HFF-Myc (cell line): ENCODE results near the gene PSD2.

Source experiments
- DNase-seq: peaks from one replicate; pipeline ENCODE4 v3.0.0-alpha.2; 2011; ENCODE audit warnings: low read depth; ENCODE audit errors: extremely low read depth
- H3K4me3 ChIP-seq: replicated peaks from 2 replicates; pipeline ENCODE4 v1.5.1; 2011; ENCODE audit warnings: low read depth, mild to moderate bottlenecking, control low read depth, low read length
- CTCF ChIP-seq: IDR thresholded peaks from 2 replicates; pipeline ENCODE4 v1.5.1; 2012; ENCODE audit warnings: mild to moderate bottlenecking, low read depth, low read length, control low read depth; ENCODE audit errors: missing control alignments

PSD2 gene

GRCh38 chr5:139752506-139753473 is 42.8 kb upstream of the PSD2 start:
- no peak for TF ChIP-seq CTCF
- no peak for DNase-seq
- no peak overlapping the region for H3K4me3 ChIP-seq

GRCh38 chr5:139755892-139756671 is 39.5 kb upstream of the PSD2 start:
- no peak for TF ChIP-seq CTCF
- H3K4me3 ChIP-seq = 0 out of 2 replicates have a peak overlapping the region, but pooled peaks have one; percentile 16
- DNase-seq = no peak

GRCh38 chr5:139756971-139757370 is 38.6 kb upstream of the PSD2 start:
- no peak for TF ChIP-seq CTCF
- DNase-seq = no peak
- no peak overlapping the region for H3K4me3 ChIP-seq

DNA sequence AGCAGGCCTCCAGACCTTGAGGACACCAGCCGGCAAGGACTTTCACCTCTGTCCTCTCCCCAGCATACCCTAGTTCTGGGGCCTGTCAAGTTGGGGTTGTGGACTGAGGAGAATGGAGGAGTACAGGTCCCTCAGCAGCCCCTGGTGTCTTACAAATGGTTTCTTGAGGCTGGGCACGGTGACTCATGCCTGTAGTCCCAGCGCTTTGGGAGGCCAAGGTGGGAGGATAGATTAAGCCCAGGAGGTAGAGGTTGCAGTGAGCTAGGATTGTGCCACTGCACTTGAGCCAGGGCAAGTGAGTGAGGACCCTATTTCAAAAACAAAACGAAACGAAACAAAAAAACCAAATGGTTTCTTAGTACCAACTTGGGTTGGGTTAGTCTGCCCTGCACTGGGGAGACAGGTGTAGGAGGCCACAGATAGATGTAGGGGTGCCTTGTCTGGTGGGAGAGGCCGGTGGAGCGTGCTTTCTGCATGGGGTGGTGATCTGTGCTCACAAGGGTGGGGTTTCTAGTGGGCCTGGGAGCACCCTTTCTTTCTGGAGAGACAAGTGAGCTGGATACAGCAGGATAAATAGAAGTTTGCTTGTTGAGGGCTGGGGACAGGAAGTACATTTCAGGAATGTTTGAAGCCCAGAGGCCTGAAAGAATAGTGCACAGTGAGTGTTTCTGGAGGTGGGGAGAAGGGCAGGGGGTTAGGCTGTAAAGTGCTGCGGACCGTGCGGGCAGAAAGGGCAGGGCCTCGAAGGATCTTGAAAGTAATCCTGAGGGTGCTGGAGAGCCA is 37.7 kb upstream of the PSD2 start:
- TF ChIP-seq CTCF = no peak
- DNase-seq = no peak
- H3K4me3 ChIP-seq = no peak overlapping the region

DNA sequence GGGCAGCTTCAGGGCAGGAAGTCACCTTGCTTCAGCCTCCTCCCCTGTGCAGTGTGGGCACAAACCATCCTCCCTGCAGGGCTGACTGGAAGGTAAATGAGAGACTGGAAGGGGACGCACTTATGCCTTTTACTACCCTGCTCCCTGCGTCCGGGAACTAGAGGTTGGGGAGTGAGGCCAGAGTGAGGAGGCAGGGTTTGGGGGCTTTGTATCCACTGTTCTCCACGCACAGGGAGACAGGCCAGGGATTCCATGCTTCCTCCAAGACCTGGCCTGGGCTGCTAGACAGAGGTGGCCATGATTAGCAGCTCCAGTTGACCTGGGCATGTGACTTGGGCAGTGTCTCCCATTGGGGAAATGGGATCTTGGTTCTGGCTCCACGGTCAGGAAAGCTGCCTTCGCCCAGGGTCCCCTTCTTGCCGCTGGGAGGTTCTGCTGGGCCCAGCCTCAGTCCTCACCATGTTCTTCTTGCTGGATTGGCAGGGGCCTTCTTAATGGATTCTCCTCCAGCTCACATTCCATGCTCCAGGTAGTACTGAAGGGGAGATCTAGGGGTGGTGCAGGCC is 37.0 kb upstream of the PSD2 start:
- DNase-seq = no peak
- no peak for TF ChIP-seq CTCF
- H3K4me3 ChIP-seq = no peak overlapping the region

- TF ChIP-seq CTCF = no peak
- DNase-seq = no peak
Observed at GRCh38 chr5:139759219-139759721, 36.3 kb upstream of the PSD2 start.

More at GRCh38 chr5:139759219-139759721, 36.3 kb upstream of the PSD2 start:
- no peak overlapping the region for H3K4me3 ChIP-seq
